CD14-positive monocyte (primary cell): ENCODE measurements around the gene ASCC1. TPM values are rescaled to one million over a fixed set of nuclear protein-coding genes. Genes with fewer than 3 reads are reported as not detected.

Source experiments
- DNase-seq, 3 donors: peaks; one replicate each; pipeline ENCODE4 v3.0.0-alpha.2; 2011 to 2022
- H2AFZ ChIP-seq: 2 replicates; pipeline ENCODE4 v1.6.0; 2012; ENCODE audit warnings: mild to moderate bottlenecking, low read depth, low read length, inconsistent platforms; ENCODE audit not compliant: insufficient read depth, poor library complexity, severe bottlenecking
- H3K27ac ChIP-seq, 2 donors: 1 replicate in 1 of 2; 2 replicates in 1 of 2; pipeline ENCODE4 v1.5.1; 2012 to 2013; ENCODE audit warnings: low read length in 2 of 2, control low read depth in 1 of 2, inconsistent platforms in 1 of 2, low read depth in 1 of 2, mild to moderate bottlenecking in 1 of 2
- H3K27me3 ChIP-seq, 2 donors: one replicate each; pipeline versions ENCODE4 v1.6.0 to v1.6.1; 2011 to 2013; ENCODE audit warnings: low read length in 2 of 2; ENCODE audit not compliant: control insufficient read depth in 2 of 2, insufficient read depth in 2 of 2
- H3K36me3 ChIP-seq, 2 donors: replicated peaks in 1 of 2; 1 replicate in 1 of 2; 2 replicates in 1 of 2; pipeline versions ENCODE4 v1.5.1 to v1.6.1; 2012 to 2013; ENCODE audit warnings: low read length in 2 of 2, control low read depth in 1 of 2, inconsistent platforms in 1 of 2, mild to moderate bottlenecking in 1 of 2; ENCODE audit not compliant: insufficient read depth in 2 of 2, control insufficient read depth in 1 of 2
- H3K4me1 ChIP-seq, 2 donors: 1 replicate in 1 of 2; 2 replicates in 1 of 2; pipeline versions ENCODE4 v1.5.1 to v1.6.1; 2012 to 2013; ENCODE audit warnings: low read length in 2 of 2, control low read depth in 1 of 2, inconsistent platforms in 1 of 2, mild to moderate bottlenecking in 1 of 2, moderate library complexity in 1 of 2; ENCODE audit not compliant: insufficient read depth in 2 of 2, control insufficient read depth in 1 of 2
- H3K4me2 ChIP-seq: replicated peaks from 2 replicates; pipeline ENCODE3; 2012; ENCODE audit warnings: low read length, moderate library complexity, mild to moderate bottlenecking; ENCODE audit not compliant: poor library complexity, severe bottlenecking; ENCODE audit errors: extremely low read depth
- H3K4me3 ChIP-seq, 3 experiments: fragments of 200-600 bp in 1 of 3; sonication (generic) in 1 of 3; replicated peaks in 1 of 3; 1 replicate in 2 of 3; 2 replicates in 1 of 3; pipeline ENCODE4 v1.5.1; 2011 to 2013; ENCODE audit warnings: low read length in 3 of 3, mild to moderate bottlenecking in 3 of 3, control low read depth in 2 of 3, low read depth in 2 of 3, inconsistent platforms in 1 of 3, moderate library complexity in 1 of 3
- H3K79me2 ChIP-seq: 2 replicates; pipeline ENCODE4 v1.6.0; 2012; ENCODE audit warnings: mild to moderate bottlenecking, control low read depth, inconsistent platforms, low read length, moderate library complexity; ENCODE audit not compliant: insufficient read depth
- H3K9ac ChIP-seq: 2 replicates; pipeline ENCODE4 v1.6.0; 2017; ENCODE audit warnings: low read length, mild to moderate bottlenecking; ENCODE audit not compliant: insufficient read depth, poor library complexity, severe bottlenecking
- H3K9me3 ChIP-seq, 2 donors: replicated peaks in 1 of 2; 1 replicate in 1 of 2; 2 replicates in 1 of 2; pipeline versions ENCODE4 v1.5.1 to v1.6.1; 2012 to 2013; ENCODE audit warnings: low read length in 2 of 2, control low read depth in 1 of 2; ENCODE audit not compliant: control insufficient read depth in 1 of 2, insufficient read depth in 1 of 2
- H4K20me1 ChIP-seq: 2 replicates; pipeline ENCODE4 v1.6.0; 2012; ENCODE audit warnings: mild to moderate bottlenecking, low read length, control low read depth, moderate library complexity; ENCODE audit not compliant: insufficient read depth
- H3K27ac Mint-ChIP-seq, 7 donors: one replicate each; pipeline ENCODE4 v1.8.0; 2020; ENCODE audit warnings: mild to moderate bottlenecking in 7 of 7, mixed read lengths in 7 of 7, moderate library complexity in 6 of 7, inconsistent platforms in 2 of 7
- H3K27me3 Mint-ChIP-seq, 3 donors: one replicate each; pipeline ENCODE4 v1.8.0; 2021 to 2022; ENCODE audit warnings: low read depth in 3 of 3, mild to moderate bottlenecking in 3 of 3, mixed read lengths in 3 of 3, moderate library complexity in 3 of 3, inconsistent platforms in 1 of 3
- H3K36me3 Mint-ChIP-seq, 2 donors: one replicate each; pipeline ENCODE4 v1.8.0; 2020; ENCODE audit warnings: mixed read lengths in 2 of 2, inconsistent platforms in 1 of 2, mild to moderate bottlenecking in 1 of 2
- H3K4me1 Mint-ChIP-seq: one replicate; pipeline ENCODE4 v1.8.0; 2020; ENCODE audit warnings: mild to moderate bottlenecking, mixed read lengths
- H3K4me3 Mint-ChIP-seq, 2 donors: one replicate each; pipeline ENCODE4 v1.8.0; 2020; ENCODE audit warnings: mild to moderate bottlenecking in 2 of 2, mixed read lengths in 2 of 2, moderate library complexity in 1 of 2
- H3K9me3 Mint-ChIP-seq, 7 donors: one replicate each; pipeline ENCODE4 v1.8.0; 2020 to 2022; ENCODE audit warnings: mixed read lengths in 7 of 7, mild to moderate bottlenecking in 6 of 7, moderate library complexity in 6 of 7, inconsistent platforms in 2 of 7
- WGBS: methylation state at CpG from one replicate; pipeline ENCODE4 v1.1.5; 2013; ENCODE audit warnings: missing lambda C conversion rate; ENCODE audit not compliant: insufficient coverage; 5-methylcytosine and 5-hydroxymethylcytosine counted together
- intact Hi-C, 2 donors: fragments of 100-400 bp; cut with micrococcal nuclease; formaldehyde crosslinking; loops; one replicate each; pipeline versions ENCODE4 v1.15.0 to v1.15.1; 2023
- polyA plus RNA-seq, 3 donors: library from polyadenylated mRNA; depleted of rRNA in 1 of 3; unstranded in 2 of 3; stranded (reverse) in 1 of 3; fragments of 300-500 nt in 2 of 3; fragments of >200 nt in 1 of 3; fragmentation: Illumina TruSeq in 2 of 3; gene quantifications; 1 replicate in 2 of 3; 2 replicates in 1 of 3; pipeline ENCODE4 v1.2.3, GENCODE V29; 2012 to 2021
- TF ChIP-seq, protein P1 (sequence below): fragments of 200-600 bp; IDR thresholded peaks from one replicate; pipeline ENCODE4 v1.8.0; 2022; ENCODE audit warnings: antibody characterized with exemption, mild to moderate bottlenecking

Gene ASCC1
- polyA plus RNA-seq, 3 donors, result 8.2 to 20.9 (median 17.9) TPM

DNA sequence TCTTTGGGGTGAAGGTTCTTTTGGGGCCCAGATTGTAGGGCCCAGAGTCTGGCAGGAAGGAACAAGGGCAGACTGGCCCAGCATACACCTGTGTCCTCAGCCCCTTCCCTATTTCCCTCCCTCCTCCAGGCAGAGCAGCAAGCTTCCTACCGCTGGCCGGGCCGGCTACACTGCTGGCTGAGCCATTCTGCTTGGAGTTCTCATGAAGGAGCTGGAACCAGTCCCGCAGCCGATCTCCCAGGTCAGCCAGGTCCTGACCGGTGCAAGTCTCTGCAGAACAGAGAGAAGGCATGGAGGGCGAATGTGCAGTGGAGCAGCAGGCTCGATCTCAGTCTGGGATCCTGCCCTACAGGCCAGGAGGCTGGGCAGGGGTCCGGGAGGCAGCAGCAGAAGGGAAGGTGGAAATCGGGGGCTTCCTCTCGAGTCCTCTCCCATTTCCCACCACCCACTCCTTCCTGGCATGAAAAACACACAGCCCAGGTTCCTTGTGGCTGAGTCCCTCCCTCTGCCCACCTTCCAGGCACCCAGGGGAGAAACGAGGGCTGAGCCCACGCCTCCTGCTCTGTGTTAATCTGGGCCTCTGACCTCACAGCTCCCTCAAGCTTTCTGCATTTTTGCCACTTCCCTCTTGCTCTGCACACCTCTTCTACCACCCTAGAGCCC lies 148.5 kb downstream of the ASCC1 start:
- Mint-ChIP-seq H3K27me3 (no peaks in the 10 kb centered on the region), H3K4me3 (no peak overlapping the region), H3K9me3 (peaks cover 0 to 7% (median 5%) of the 10 kb centered on the region in 7 donors), H3K36me3 (no peaks in the 10 kb centered on the region), H3K27ac (no peak overlapping the region), H3K4me1 (no peaks in the 10 kb centered on the region)
- no peak overlapping the region for H2AFZ ChIP-seq
- no peak overlapping the region for H3K9ac ChIP-seq
- intact Hi-C loops, result no loop called here
- no peaks in the 10 kb centered on the region for H3K79me2 ChIP-seq
- H3K4me1 ChIP-seq, result no peaks in the 10 kb centered on the region
- no peaks in the 10 kb centered on the region for H4K20me1 ChIP-seq
- TF ChIP-seq, protein P1, sequence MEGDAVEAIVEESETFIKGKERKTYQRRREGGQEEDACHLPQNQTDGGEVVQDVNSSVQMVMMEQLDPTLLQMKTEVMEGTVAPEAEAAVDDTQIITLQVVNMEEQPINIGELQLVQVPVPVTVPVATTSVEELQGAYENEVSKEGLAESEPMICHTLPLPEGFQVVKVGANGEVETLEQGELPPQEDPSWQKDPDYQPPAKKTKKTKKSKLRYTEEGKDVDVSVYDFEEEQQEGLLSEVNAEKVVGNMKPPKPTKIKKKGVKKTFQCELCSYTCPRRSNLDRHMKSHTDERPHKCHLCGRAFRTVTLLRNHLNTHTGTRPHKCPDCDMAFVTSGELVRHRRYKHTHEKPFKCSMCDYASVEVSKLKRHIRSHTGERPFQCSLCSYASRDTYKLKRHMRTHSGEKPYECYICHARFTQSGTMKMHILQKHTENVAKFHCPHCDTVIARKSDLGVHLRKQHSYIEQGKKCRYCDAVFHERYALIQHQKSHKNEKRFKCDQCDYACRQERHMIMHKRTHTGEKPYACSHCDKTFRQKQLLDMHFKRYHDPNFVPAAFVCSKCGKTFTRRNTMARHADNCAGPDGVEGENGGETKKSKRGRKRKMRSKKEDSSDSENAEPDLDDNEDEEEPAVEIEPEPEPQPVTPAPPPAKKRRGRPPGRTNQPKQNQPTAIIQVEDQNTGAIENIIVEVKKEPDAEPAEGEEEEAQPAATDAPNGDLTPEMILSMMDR, result no peak
- H3K36me3 ChIP-seq, result no peaks in the 10 kb centered on the region
- H3K4me2 ChIP-seq, result no peak overlapping the region
- no peaks in the 10 kb centered on the region for H3K27me3 ChIP-seq
- DNase-seq, result no peak
- H3K9me3 ChIP-seq, result peaks cover 0 to 4% of the 10 kb centered on the region in 2 donors
- H3K27ac ChIP-seq, result no peak overlapping the region
- WGBS, result 82% methylated on average over 7 of the region's 13 CpGs
- H3K4me3 ChIP-seq, result no peak overlapping the region

DNA sequence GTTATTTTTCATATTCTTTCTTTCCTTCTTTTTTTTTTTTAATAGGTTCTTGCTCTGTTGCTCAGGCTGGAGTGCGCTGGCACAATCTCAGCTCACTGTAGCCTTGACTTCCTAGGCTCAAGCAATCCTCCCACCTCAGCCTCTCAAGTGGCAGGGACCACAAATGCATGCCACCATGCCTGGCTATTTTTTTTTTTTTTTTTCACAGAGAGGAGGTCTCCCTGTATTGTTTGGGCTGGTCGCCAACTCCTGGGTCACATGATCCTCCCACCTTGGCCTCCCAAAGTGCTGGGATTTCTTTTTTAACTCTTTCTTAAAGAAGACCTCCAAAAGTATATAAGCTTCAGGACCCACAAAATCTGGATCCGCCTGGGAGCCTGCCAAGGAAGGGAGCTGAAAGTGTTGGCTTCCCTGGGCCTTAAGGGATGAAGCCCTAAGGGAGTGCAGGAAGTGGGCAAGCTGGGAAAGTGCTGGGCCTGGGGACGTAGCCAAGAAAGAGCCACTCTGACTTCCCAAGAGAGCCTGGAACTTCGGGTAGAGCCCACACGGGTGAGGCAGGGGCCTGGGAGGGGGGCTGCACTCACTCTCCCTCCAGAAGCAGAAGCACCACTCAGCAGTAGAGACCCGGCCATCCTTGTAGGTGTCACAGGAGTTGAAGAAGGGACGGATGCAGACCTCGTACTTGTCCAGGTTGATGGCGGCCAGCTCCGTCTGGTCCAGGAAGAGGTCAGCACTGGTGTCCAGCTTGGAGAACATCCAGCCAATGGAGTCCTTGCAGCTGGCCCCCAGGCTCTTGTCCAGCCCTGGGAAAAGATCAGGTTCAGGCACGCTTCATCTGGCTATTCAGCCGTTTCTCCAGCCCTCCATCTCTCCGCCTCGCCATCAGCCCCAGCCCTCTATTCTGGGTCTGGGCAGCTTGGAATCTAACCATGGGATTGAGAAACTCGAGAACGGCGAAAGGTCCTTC lies 149.5 kb downstream of the ASCC1 start:
- Mint-ChIP-seq H3K27ac (peak overlapping the region in 2 of 7 donors; percentile 32 to 50), H3K36me3 (no peaks in the 10 kb centered on the region), H3K4me3 (no peak overlapping the region), H3K9me3 (peaks cover 0 to 3% (median under 1%) of the 10 kb centered on the region in 7 donors), H3K4me1 (no peaks in the 10 kb centered on the region), H3K27me3 (no peaks in the 10 kb centered on the region)
- no peak overlapping the region for H2AFZ ChIP-seq
- no peak overlapping the region for H3K27ac ChIP-seq
- 94% methylated on average over 16 of the region's 18 CpGs for WGBS
- H3K36me3 ChIP-seq, result no peaks in the 10 kb centered on the region
- no peaks in the 10 kb centered on the region for H3K4me1 ChIP-seq
- intact Hi-C loops, result no loop called here
- no peaks in the 10 kb centered on the region for H3K79me2 ChIP-seq
- H4K20me1 ChIP-seq, result no peaks in the 10 kb centered on the region
- no peak overlapping the region for H3K4me3 ChIP-seq
- H3K9ac ChIP-seq, result no peak overlapping the region
- H3K9me3 ChIP-seq, result peaks cover 0 to 2% of the 10 kb centered on the region in 2 donors
- no peaks in the 10 kb centered on the region for H3K27me3 ChIP-seq
- DNase-seq, result no peak
- TF ChIP-seq, protein P1, result no peak
- H3K4me2 ChIP-seq, result no peak overlapping the region
